Measurements from ENCODE around the gene UCHL1. TPM values are rescaled to one million over a fixed set of nuclear protein-coding genes. Genes with fewer than 3 reads are reported as not detected.

UCHL1 gene
- total RNA-seq (ENCODE audit: insufficient read depth, low replicate concordance): 23.6 TPM

DNA sequence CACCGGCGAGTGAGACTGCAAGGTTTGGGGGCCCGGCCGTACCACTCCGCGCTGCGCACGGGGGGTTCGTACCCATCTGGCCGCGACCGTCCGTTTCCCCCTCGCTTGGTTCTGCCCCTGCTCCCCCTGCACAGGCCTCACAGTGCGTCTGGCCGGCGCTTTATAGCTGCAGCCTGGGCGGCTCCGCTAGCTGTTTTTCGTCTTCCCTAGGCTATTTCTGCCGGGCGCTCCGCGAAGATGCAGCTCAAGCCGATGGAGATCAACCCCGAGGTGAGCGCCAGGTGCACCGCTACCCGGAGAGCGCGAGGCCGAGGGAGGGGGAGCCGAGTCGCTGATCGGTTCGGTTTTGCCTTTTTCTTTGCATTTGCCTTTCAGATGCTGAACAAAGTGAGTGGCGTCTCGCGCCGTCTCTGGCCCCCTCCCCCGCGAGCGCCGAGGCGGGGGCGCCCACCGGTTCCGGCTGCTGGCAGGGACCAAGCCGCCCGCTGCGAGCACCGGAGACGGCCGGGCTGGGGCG, at the start of gene UCHL1:
Gene UCHL1, plus strand, starts transcription at position 189 of the 517 bp plus-strand sequence. Its CDS starts 49 bp downstream, at position 238.
- peak; percentile 73 for DNase-seq (ENCODE audit: low spot score)

DNA sequence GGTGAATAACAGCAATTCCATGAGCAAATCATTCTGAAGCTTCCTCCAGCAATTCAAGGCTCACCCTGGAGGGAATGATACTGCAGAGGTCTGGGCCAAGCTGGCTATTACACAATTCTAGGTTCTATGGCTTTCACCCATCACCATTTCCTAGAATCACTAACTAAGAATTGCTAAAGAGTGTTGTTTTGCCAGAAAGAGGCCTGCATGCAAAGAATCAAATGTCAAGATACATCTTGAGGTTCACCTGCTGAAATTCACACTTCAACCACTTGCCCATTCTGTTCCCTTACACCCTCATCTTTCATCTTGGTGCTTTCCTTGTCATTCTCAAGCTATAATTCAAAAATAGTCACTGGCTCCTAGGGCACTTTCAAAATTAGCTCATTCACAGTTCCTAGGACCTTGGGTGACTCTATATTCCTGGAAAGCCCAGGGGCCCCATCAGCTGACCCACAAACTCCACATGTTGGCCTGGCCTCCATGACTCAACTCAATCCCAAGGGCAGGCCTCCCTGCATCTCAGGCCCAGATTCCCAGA, 49.4 kb upstream of the UCHL1 start:
- DNase-seq (ENCODE audit: low spot score): no peak

DNA sequence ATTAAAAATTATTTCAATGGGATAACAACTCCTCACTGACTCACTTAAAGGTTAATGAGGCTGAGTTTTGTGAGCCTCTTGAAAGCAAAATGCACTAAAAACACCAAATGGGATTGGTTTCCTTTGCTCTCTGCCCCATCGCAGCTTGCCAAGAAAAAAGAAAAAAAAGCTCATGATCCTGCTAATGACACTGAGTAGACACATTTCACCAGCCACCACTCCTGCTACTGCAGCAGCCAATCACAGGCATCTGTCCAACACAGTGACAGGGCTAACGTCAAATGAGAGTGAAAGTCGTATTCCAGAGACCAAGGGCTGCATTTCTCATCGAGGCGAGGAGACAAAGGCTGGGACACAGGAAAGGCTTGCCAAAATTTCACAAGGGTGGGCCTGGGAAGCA, 47.5 kb upstream of the UCHL1 start:
- no peak for DNase-seq (ENCODE audit: low spot score)

DNA sequence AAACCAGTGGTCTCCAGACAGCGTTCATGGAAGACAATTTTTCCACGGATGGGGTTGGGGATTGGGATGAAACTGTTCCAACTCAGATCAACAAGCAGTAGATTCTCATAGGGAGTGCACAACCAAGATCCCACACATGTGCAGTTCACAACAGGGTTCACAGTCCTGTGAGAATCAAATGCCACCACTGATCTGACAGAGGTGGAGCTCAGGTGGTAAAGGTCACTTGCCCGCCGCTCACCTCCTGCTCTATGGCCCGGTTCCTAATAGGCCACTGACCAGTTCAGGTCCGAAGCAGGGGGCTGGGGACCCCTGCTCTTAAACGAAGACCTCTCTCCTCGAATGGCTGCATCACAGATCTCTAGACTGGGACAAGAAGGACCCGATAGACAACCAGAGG, 46.8 kb upstream of the UCHL1 start:
- no peak for DNase-seq (ENCODE audit: low spot score)

DNA sequence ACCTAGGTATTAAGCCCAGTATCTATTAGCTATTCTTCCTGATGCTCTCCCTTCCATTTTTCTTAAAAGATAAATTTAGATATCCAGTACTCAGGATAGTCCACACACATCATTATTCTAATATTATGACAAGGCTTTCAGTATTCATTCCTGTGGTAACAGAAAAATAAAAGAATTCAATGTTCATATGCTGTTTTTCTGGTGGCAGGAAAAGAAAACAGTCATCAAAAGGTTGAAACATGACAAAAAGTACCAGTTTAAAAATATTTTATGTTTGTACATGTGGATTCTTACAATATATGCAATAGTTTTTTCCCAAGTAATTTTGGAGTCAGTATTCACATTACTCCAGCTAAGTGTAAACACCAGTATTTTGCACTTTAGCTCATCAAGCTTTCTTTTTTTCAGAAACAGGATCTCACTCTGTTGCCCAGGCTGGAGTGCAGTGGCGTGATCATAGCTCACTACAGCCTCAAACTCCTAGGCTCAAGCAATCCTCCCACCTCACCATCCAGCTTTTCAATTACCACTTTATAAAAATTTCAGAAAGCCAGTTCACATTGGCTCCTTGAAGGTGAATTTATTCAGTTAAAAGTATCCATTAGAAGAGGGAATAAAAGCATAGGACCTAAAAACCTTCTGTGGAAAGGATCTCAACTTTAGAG, 44.6 kb upstream of the UCHL1 start:
- no peak for DNase-seq (ENCODE audit: low spot score)

DNA sequence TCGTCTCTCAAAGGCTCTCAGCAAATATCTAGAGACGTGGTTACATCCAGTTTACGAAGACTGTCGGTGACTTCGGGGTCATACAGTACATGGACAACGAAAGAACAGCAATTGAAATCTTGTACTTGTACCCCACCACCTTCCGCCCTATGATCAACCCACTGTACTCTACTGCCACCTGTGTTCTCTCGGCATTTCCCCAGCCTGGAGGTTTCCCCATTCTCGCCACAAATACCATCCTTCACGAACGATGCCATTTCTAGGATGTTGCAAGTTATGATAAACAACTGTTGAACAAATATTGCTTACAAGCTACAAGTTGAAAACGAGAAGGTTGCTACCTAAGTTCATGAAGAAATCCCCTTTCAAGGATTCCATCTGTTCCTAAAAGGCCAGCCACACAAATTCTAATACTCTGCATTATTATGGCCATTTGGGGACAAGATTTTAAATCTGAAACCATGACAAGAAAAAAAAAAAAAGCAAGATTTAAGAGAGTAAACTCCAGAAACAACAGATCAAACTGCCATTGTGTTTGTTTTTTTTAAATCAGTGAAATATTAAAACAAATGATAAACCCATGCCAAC, 44.0 kb upstream of the UCHL1 start:
- DNase-seq (ENCODE audit: low spot score): peak; percentile 49

DNA sequence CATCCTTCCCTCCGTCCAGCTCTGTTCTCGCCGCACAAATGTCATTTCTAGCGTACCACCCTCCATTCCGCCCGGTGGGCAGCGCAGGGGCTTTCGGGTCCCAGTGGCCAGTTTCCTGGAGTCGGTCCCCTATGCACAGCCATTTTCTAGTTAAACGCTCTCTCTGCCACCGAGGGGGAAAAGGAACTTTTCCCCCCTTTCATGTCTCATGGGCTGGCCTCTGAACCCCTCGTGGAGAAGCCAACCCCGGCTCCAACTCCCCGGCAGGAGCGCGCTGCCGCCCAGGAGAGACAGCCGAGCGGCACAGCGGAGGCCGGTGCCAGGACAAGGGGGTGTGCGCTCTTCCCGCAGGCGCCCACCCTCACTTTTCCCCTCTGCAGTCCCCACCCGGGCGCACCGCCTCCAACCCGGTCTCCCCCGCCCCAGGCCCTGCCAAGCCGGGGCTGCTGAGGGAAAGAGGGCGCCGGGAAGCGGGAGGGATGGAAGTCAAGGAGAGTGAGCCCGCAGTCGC, 43.0 kb upstream of the UCHL1 start:
- DNase-seq (ENCODE audit: low spot score): no peak

DNA sequence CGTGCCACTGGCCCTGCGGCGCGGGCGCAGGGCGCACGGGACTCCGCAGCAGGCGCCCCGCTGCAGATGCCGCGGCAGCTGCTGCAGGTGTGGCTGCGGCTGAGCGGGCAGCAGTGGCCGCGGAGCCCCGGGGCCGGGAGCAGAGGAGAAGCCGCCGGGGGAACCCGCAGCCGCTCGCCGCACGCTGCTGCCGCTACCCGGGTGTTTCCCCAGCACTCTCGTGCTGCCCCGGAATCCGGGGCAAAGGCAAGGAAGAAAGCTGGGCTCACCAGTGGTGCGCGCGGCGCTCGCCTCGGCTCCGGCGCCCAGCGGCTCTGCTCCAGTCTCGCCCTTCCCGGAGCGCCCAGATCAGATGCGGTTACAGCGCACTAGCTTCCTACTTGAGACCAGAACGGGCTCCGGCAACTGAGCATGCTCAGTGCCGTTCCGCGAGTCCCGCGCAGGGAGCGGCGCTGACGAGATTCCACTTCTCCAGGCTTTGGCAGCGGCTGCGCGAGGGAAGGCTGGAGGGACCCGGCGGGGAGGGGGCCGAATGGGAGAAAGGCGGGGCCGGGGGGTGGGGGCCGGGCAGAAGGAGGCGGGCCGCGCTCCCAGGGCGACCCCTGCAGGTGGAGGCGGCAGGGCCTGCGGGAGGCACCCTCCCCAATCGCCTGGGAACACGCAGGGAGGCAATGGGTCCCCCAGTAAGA, 42.4 kb upstream of the UCHL1 start, which contains the start of gene APBB2:
Gene APBB2, minus strand, starts transcription at position 407 of the 689 bp plus-strand sequence. CDS start 181,288 bp downstream, outside the sequence.
- DNase-seq (ENCODE audit: low spot score): peak; percentile 99

DNA sequence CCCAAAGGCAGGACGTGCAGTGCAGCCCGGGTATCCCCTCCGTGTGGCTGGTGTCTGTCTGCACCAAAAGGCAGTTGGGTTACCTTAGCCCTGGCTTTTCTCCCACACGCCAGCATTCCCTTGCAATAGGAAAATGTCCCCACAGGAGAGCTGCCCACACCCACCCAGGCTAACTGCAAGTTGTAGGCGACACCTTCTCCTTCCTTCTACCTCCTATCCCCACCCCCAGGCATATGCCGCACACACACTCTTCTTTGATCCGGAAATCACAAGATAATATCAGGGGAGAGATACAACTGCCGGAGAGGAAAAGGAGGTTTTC, 41.9 kb upstream of the UCHL1 start:
- DNase-seq (ENCODE audit: low spot score): no peak

DNA sequence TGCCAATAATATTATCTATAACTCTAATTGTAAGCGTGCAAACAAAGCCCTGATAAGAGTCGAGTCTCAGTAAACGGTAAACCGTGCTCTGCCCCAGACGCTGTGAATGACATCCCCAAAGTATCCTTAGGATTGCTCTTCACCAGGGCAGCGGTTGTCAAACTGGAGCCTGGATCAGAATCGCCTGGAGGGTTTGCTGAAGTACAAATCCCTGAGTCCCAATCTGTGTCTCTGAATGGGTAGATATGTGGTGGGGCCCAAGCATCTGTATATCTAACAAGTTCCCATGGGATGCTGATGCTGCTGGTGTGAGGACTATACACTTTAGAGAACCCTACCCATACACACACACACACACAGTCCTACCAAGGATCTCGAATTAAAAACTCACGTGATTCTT, 41.6 kb upstream of the UCHL1 start:
- DNase-seq (ENCODE audit: low spot score): no peak

DNA sequence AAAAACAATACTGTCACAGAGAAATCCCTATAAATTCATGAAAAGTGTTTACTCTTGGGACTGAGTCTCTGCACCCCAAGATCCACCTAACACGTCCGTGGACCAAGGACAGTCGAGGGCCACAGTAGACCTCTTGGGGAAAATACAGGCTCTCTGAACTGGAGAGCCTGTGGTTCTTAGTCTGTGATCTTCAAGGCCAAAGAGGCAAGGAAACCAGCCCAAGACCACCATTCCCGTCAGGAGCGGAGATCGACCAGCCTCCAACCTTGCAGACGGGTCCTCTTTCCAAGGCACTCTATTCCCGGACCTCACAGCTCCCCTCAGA, 40.8 kb upstream of the UCHL1 start:
- no peak for DNase-seq (ENCODE audit: low spot score)

DNA sequence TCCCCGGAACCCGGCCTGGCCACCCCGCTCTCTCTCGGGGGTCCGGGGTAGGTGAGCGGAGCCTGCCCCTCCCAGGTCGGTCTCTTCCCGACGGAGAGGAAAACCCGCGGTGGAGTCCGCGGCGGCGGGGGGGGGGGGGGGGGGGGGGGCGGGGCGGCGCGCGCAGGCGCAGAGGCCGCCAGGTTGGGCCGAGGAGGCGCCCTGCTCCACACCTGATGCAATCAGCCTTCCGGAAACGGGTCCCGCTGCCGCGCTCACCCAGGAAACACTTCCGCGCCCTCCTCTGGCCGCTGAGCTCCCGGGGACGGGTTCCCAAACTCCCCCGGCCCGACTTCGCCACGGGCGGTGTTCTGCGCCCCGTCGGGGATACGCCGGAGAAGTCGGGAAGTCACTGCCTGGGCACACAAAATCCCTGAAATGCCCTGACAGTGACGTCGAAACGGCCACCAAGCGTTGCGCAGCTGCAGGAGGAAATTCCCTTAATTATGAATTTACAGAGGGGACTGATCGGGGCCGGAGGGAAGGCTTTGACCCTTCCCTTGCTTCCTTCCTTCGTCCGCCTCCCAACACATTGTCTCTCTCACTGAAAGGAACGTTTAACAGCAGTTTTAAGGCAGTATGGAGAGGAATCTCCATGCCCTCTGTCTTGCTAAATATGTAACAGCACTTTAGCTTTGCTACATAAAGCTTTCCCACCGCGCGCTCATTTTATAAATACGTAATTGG, 40.3 kb upstream of the UCHL1 start:
- DNase-seq (ENCODE audit: low spot score): peak; percentile 78

DNA sequence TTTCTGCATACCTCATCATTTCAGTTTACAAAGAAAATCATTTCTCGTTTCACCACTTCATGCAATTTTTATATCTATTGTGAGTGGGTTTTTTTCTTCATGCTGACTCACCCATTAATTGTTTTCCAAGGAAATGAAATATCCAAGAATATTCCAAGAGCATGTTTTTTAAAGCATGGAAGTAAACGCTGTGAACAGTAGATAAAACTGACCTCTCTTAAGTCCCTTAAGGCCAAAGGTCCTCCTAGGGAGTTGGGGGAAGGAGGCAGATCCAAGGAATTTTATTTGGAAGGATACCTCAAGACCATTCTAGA, 39.8 kb upstream of the UCHL1 start:
- no peak for DNase-seq (ENCODE audit: low spot score)

DNA sequence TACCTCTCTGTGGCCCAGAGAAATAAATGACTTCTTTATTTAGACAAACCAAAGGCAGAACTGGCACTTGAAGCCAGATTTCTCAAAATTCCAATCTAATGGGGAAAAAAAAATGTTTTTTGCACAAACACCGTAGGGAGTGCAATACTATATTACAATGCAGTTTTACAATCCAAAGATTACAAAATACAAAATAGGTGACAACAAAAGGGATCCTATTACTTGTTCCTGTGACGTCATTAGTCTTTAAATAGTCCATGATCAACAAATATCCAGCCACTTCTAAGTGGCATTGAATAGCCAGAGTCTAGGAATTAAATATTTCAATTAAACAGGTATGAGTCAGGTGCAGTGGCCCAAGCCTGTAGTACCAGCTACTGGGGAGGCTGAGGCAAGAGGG, 39.4 kb upstream of the UCHL1 start:
- no peak for DNase-seq (ENCODE audit: low spot score)

DNA sequence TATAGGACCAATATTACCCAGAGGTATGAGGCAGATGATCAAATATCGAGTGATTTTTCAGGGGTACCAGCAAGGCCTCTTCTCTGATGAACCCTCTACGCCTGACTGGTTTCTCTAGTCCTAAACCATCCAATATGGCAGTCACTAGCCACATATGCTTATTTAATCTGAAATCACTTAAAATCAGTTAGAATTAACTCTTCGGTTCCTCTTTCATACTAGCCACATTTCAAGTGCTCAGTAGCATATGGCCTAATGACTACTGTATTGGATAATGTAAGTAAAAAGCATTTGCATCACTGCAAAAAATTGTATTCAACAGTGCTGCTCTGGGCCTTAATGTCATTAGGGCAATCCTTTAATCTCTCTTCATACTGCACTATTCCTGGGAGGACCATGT, 38.0 kb upstream of the UCHL1 start:
- DNase-seq (ENCODE audit: low spot score): no peak

DNA sequence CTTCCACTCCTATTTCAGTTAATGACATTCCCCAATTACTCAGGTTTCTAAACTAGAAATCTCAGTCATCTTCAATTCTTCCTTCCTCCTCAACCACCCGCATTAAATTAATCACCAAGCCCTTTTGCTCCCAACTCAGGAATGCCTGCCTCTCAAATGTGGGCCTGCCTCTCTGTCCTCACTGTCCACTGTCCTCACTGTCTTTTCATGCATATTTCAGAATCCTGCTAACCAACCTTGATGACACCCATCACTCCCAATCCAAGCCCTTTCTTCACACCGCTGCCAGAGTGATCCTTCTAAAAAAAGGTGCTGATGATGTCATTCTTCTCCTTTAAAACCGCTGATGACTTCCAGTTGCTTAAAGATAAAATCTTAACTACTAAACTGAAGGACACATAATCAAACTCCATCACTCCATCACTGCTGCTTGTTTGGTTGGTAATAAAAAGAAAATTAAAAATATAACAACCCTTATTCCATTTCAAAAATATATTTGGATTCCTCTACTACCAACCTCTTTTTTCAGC, 37.2 kb upstream of the UCHL1 start:
- no peak for DNase-seq (ENCODE audit: low spot score)

DNA sequence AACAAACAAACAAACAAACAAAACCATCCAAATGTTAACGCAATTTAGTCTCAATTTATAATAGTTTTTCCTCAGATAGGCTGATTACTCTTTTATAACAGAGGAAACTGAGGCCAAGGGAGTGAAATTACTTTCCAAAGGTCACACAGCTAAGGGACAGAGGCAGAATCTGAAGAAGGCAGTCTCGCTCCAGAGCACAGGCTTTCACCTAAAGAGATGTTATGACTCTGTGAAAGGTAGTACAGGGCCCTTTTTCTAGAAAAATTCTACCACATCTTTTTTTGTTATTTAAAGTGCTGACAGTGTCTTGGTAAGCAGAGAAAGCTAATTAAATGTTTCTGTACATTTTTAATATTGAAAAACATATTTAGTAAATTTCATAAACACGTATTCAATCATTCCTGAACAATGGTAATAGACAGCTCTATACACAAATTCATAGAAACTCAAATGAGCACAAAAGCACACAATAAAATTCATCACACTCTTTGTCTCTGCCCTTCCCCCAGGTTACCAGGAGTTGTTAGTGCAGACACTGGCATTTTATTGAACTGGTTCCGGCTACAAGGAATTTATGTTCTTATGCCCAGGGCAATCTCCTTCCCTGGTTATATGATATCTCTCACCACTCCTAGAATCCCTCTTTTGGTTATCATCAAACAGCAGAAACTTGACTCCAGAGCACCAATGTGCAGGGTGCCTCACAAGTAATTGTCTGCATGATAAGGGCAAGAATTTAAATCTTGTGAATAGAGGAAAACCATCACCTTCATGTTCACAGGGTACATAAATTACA, 34.7 kb upstream of the UCHL1 start:
- no peak for DNase-seq (ENCODE audit: low spot score)

DNA sequence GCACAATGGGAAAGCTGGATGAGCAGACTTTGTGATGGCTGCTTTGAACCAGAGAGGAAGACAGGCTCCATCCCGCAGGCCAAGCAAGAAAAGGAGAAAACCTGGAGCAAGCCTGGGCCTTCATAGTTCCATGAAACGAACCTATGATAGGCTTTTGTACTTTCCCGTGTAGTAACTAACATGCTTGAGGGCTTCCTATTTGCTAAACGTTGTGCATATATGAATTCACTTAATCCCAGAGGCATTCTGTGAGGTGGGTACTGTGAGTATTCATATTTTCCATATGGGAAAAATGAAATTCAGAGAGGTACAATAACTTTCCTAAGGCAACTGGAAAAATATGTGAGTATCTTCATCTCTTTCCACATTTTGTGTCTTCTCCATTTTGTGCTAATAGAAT, 28.8 kb upstream of the UCHL1 start:
- DNase-seq (ENCODE audit: low spot score): no peak

DNA sequence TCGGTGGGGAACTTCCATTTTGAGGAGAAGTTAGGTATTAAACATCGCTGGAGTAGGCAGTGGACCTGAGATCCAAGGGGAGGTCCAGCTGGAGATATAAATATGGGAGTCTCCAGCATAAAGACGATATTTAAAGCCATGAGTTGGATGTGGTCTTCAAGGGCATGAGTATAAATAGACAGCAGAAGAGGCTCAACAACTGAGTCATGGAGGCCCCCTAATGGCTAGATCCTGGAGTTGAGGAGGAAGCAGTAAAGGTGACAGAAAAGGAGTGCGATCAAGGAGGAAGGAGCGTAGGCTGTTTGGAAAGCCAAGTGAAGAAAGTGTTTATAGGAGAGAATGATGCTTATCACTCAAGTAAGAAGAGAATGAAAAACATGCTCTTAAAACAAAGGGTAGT, 24.3 kb upstream of the UCHL1 start:
- DNase-seq (ENCODE audit: low spot score): no peak

DNA sequence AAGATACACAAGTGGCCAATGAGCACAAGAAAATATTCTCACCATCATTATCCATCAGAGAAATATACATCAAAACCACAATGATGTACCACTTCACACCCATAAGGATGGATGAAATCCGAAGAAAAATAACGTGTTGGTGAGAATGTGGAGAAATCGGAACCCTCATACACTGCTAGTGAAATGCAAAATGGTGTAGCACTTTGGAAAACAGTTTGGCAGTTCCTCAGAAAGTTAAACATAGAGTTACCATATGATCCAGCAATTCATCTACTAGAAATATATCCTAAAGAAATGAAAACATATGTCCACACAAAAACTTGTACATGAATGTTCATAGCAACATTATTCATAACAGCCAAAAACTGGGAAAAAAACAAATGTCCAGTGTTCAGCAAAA, 23.9 kb upstream of the UCHL1 start:
- no peak for DNase-seq (ENCODE audit: low spot score)

DNA sequence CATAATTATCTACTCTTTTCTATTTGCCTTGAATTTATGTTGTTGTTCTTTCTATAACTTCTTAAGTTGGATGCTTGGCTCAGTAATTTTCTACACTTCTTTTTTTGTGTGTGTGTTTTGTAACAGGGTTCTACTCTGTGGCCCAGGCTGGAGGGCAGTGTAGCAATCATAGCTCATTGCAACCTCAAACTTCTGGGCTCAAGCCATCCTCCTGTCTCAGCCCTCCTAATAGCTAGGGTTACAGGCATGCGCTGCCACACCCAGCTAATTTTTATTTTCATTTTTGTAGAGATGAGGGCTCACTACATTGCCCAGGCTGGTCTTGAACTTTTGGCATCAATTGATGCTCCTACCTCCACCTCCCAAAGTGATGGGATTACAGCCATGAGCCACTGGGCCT, 20.7 kb upstream of the UCHL1 start:
- DNase-seq (ENCODE audit: low spot score): no peak

All from umbilical cord (tissue), 2 donors.